IMR-90 (cell line): ENCODE measurements around the gene DPH6. TPM values are rescaled to one million over a fixed set of nuclear protein-coding genes. Genes with fewer than 3 reads are reported as not detected.
A peak's percentile ranks its signal among the peaks of the same experiment; 100 is the strongest.

ENCODE experiments used
- ATAC-seq: fragments of 200-7000 bp; cut with Tn5 transposase; 2 replicates; pipeline ENCODE4 v1.9.1; 2020; ENCODE audit warnings: low read depth, mild to moderate bottlenecking, moderate library complexity
- BruUV-seq: library from RNA; stranded (reverse); fragments of 400-500 nt; replicated peaks from 2 replicates; lab custom pipeline; 2021; lab: Mats Ljungman, UMichigan
- CTCF ChIA-PET: fragments of 300-600 bp; formaldehyde crosslinking; extraction: SDS; loops from one replicate; lab custom pipeline; 2021; ENCODE audit warnings: antibody characterized with exemption; lab: Yijun Ruan, JAX
- POLR2A ChIA-PET: fragments of 300-600 bp; sonication (Branson Sonifier 250); formaldehyde crosslinking; loops from one replicate; lab custom pipeline; 2022; ENCODE audit warnings: antibody characterized with exemption; ENCODE audit not compliant: unreplicated experiment; lab: Charles Lee
- DNase-seq: peaks from one replicate; pipeline ENCODE4 v3.0.0; 2013
- H2AFZ ChIP-seq: replicated peaks from 2 replicates; pipeline ENCODE3; 2013; ENCODE audit warnings: low read length, mild to moderate bottlenecking; ENCODE audit not compliant: poor library complexity
- H2AK5ac ChIP-seq: 2 replicates; pipeline ENCODE4 v1.6.1; 2013; ENCODE audit warnings: low read depth, low read length, inconsistent platforms
- H2AK9ac ChIP-seq: replicated peaks from 2 replicates; pipeline ENCODE3; 2013; ENCODE audit warnings: mild to moderate bottlenecking, low read depth, low read length, moderate library complexity; ENCODE audit not compliant: poor library complexity
- H2BK120ac ChIP-seq: 2 replicates; pipeline ENCODE4 v1.6.1; 2013; ENCODE audit warnings: low read depth, low read length, inconsistent platforms
- H2BK15ac ChIP-seq: 3 replicates; pipeline ENCODE4 v1.6.1; 2013; ENCODE audit warnings: low read depth, low read length, inconsistent platforms
- H2BK20ac ChIP-seq: 2 replicates; pipeline ENCODE4 v1.6.1; 2013; ENCODE audit warnings: low read depth, mild to moderate bottlenecking, inconsistent platforms, low read length, moderate library complexity
- H2BK5ac ChIP-seq: 2 replicates; pipeline ENCODE4 v1.6.1; 2013; ENCODE audit warnings: mild to moderate bottlenecking, low read depth, low read length, inconsistent platforms; ENCODE audit not compliant: poor library complexity, severe bottlenecking
- H3K14ac ChIP-seq: replicated peaks from 2 replicates; pipeline ENCODE4 v1.6.1; 2013; ENCODE audit warnings: low read depth, low read length, inconsistent platforms
- H3K18ac ChIP-seq: 2 replicates; pipeline ENCODE4 v1.6.1; 2013; ENCODE audit warnings: low read depth, low read length, control low read depth
- H3K23ac ChIP-seq: 2 replicates; pipeline ENCODE4 v1.6.1; 2013; ENCODE audit warnings: low read depth, low read length, inconsistent platforms
- H3K27ac ChIP-seq: 2 replicates; pipeline ENCODE4 v1.5.1; 2013; ENCODE audit warnings: mild to moderate bottlenecking, control low read depth, low read length; ENCODE audit not compliant: insufficient read depth
- H3K27me3 ChIP-seq: 2 replicates; pipeline ENCODE4 v1.6.1; 2013; ENCODE audit warnings: low read length; ENCODE audit not compliant: control insufficient read depth, insufficient read depth
- H3K36me3 ChIP-seq: 2 replicates; pipeline ENCODE4 v1.6.1; 2013; ENCODE audit warnings: low read length, mixed read lengths; ENCODE audit not compliant: control insufficient read depth, insufficient read depth
- H3K4ac ChIP-seq: 2 replicates; pipeline ENCODE4 v1.6.1; 2013; ENCODE audit warnings: low read depth, low read length, inconsistent platforms
- H3K4me1 ChIP-seq: 2 replicates; pipeline ENCODE4 v1.6.1; 2013; ENCODE audit warnings: low read length, mixed read lengths; ENCODE audit not compliant: control insufficient read depth, insufficient read depth
- H3K4me2 ChIP-seq: 2 replicates; pipeline ENCODE4 v1.6.1; 2013; ENCODE audit warnings: low read depth, mild to moderate bottlenecking, control low read depth, low read length, moderate library complexity
- H3K4me3 ChIP-seq: 2 replicates; pipeline ENCODE4 v1.5.1; 2013; ENCODE audit warnings: low read depth, mild to moderate bottlenecking, control low read depth, low read length, moderate library complexity; ENCODE audit not compliant: insufficient read depth
- H3K56ac ChIP-seq: 2 replicates; pipeline ENCODE4 v1.6.1; 2013; ENCODE audit warnings: low read length, inconsistent platforms; ENCODE audit not compliant: insufficient read depth; ENCODE audit errors: extremely low read depth
- H3K79me1 ChIP-seq, 2 experiments: 2 replicates each; pipeline ENCODE4 v1.6.1; 2013; ENCODE audit warnings: low read length in 2 of 2, inconsistent platforms in 1 of 2, low read depth in 1 of 2
- H3K9ac ChIP-seq: 2 replicates; pipeline ENCODE4 v1.6.1; 2013; ENCODE audit warnings: low read depth, low read length, control low read depth
- H3K9me1 ChIP-seq: 2 replicates; pipeline ENCODE4 v1.6.1; 2013; ENCODE audit warnings: low read length, inconsistent platforms; ENCODE audit not compliant: insufficient read depth
- H3K9me3 ChIP-seq: 2 replicates; pipeline ENCODE4 v1.6.1; 2013; ENCODE audit warnings: low read length; ENCODE audit not compliant: control insufficient read depth, insufficient read depth
- H4K20me1 ChIP-seq: 2 replicates; pipeline ENCODE4 v1.6.1; 2013; ENCODE audit warnings: low read length, inconsistent platforms; ENCODE audit not compliant: insufficient read depth
- H4K5ac ChIP-seq: 2 replicates; pipeline ENCODE4 v1.6.1; 2013; ENCODE audit warnings: mild to moderate bottlenecking, low read depth, low read length, control low read depth
- H4K8ac ChIP-seq, 2 experiments: 2 replicates each; pipeline ENCODE4 v1.6.1; 2013; ENCODE audit warnings: low read depth in 2 of 2, low read length in 2 of 2, control low read depth in 1 of 2, inconsistent platforms in 1 of 2
- H4K91ac ChIP-seq: 2 replicates; pipeline ENCODE4 v1.6.1; 2013; ENCODE audit warnings: low read depth, low read length, inconsistent platforms; ENCODE audit not compliant: insufficient read depth
- BHLHE40 ChIP-seq: fragments of 150-350 bp; IDR thresholded peaks from 2 replicates; pipeline ENCODE4 v1.6.1; 2016; ENCODE audit warnings: mild to moderate bottlenecking, low read depth, low read length
- CEBPB ChIP-seq: IDR thresholded peaks from 2 replicates; pipeline ENCODE4 v1.6.1; 2012; ENCODE audit warnings: low read depth, low read length, improper control_type of control experiment
- CHD1 ChIP-seq: IDR thresholded peaks from 2 replicates; pipeline ENCODE4 v1.6.1; 2012; ENCODE audit warnings: low read depth, low read length, improper control_type of control experiment
- CTCF ChIP-seq: conservative IDR thresholded peaks from 2 replicates; pipeline ENCODE4 v1.5.1; 2012; ENCODE audit warnings: mild to moderate bottlenecking, low read depth, low read length, improper control_type of control experiment
- ELK1 ChIP-seq: fragments of 150-350 bp; IDR thresholded peaks from 2 replicates; pipeline ENCODE4 v1.6.1; 2016; ENCODE audit warnings: low read depth, mild to moderate bottlenecking, low read length, moderate library complexity, borderline replicate concordance
- MAFK ChIP-seq: IDR thresholded peaks from 2 replicates; pipeline ENCODE4 v1.6.1; 2012; ENCODE audit warnings: low read depth, low read length, improper control_type of control experiment
- MXI1 ChIP-seq: IDR thresholded peaks from 2 replicates; pipeline ENCODE4 v1.6.1; 2012; ENCODE audit warnings: low read depth, mild to moderate bottlenecking, low read length, moderate library complexity, borderline replicate concordance
- POLR2A ChIP-seq: IDR thresholded peaks from 2 replicates; pipeline ENCODE4 v1.6.1; 2012; ENCODE audit warnings: mild to moderate bottlenecking, low read depth, low read length
- RAD21 ChIP-seq: IDR thresholded peaks from 2 replicates; pipeline ENCODE4 v1.6.1; 2012; ENCODE audit warnings: low read length, improper control_type of control experiment
- RCOR1 ChIP-seq: IDR thresholded peaks from 2 replicates; pipeline ENCODE4 v1.6.1; 2012; ENCODE audit warnings: mild to moderate bottlenecking, low read length, improper control_type of control experiment; ENCODE audit not compliant: insufficient replicate concordance
- SMC3 ChIP-seq: fragments of 150-350 bp; IDR thresholded peaks from 2 replicates; pipeline ENCODE4 v1.6.1; 2016; ENCODE audit warnings: low read depth, mild to moderate bottlenecking, antibody characterized with exemption, low read length, moderate library complexity
- USF2 ChIP-seq: fragments of 150-350 bp; IDR thresholded peaks from 2 replicates; pipeline ENCODE4 v1.6.1; 2017; ENCODE audit warnings: mild to moderate bottlenecking, antibody characterized with exemption, low read length, low read depth
- WGBS, 2 experiments: methylation state at CpG; one replicate each; pipeline versions ENCODE4 v1.1.5 to v1.1.7; 2013; ENCODE audit warnings: missing lambda C conversion rate in 2 of 2; ENCODE audit not compliant: insufficient read length in 1 of 2; ENCODE audit errors: extremely low coverage in 2 of 2; 5-methylcytosine and 5-hydroxymethylcytosine counted together
- dilution Hi-C: fragments of 300-500 bp; cut with HindIII; formaldehyde crosslinking; loops from one replicate; pipeline ENCODE4 v1.14.3; 2018; ENCODE audit warnings: low sequenced_read_pairs; ENCODE audit not compliant: unreplicated experiment
- in situ Hi-C: fragments of 300-500 bp; cut with MboI; formaldehyde crosslinking; loops from 3 replicates; pipeline ENCODE4 v1.14.3; 2019; ENCODE audit warnings: low sequenced_read_pairs, inconsistent platforms, mixed read lengths
- intact Hi-C: fragments of 100-400 bp; cut with micrococcal nuclease; formaldehyde crosslinking; loops from 2 replicates; pipeline ENCODE4 v1.10.0; 2022
- polyA plus RNA-seq, 3 experiments: library from polyadenylated mRNA; depleted of rRNA; stranded (reverse); fragments of >200 nt; gene quantifications; 2 replicates each; pipeline ENCODE4 v1.2.3, GENCODE V29; 2012; ENCODE audit warnings: low replicate concordance in 1 of 3
- total RNA-seq: library from RNA; depleted of rRNA; stranded (reverse); fragments of >200 nt; gene quantifications from 2 replicates; pipeline ENCODE4 v1.2.3, GENCODE V29; 2012

DPH6 gene
- total and polyA plus RNA-seq, 2 of the 4 experiments (the other 2 are of a cell fraction) = 6.1 to 8.1 TPM

- H3K27me3 ChIP-seq = no peaks in the 10 kb centered on the region
- H4K5ac ChIP-seq = 0 out of 2 replicates have a peak overlapping the region, but pooled peaks have one; percentile 2
- ChIA-PET POLR2A (no interaction called here), CTCF (interaction anchor here (1.1 kb wide), 1 partner anchor 1640 kb away, joined by 3 read pairs; no protein-coding TSS in a partner anchor)
- no peak overlapping the region; the same call in 1 of the 2 replicates for H2BK120ac ChIP-seq
- H4K20me1 ChIP-seq = no peaks in the 10 kb centered on the region
- no peak overlapping the region for H2AK9ac ChIP-seq
- no peaks in the 10 kb centered on the region for H3K4me1 ChIP-seq
- no peak overlapping the region for H3K14ac ChIP-seq
- H2BK15ac ChIP-seq = no peak overlapping the region
- H2BK5ac ChIP-seq = no peak overlapping the region
- H3K4me3 ChIP-seq = no peak overlapping the region
- DNase-seq (no peak), ATAC-seq (no peak)
- dilution Hi-C loops = no loop called here
- H3K23ac ChIP-seq = no peak overlapping the region
- no peaks in the 10 kb centered on the region for H3K9me3 ChIP-seq
- no peak overlapping the region for H3K9ac ChIP-seq
- H4K8ac ChIP-seq = no peak overlapping the region
- H4K91ac ChIP-seq = no peak overlapping the region
- in situ Hi-C loops = no loop called here
- H2AFZ ChIP-seq = no peak overlapping the region
- TF ChIP-seq CEBPB (no peak), CHD1 (no peak), MAFK (no peak), RCOR1 (no peak), BHLHE40 (no peak), ELK1 (no peak), CTCF (no peak), SMC3 (no peak), RAD21 (no peak), MXI1 (no peak), POLR2A (no peak), USF2 (no peak)
- H2BK20ac ChIP-seq = no peak overlapping the region
- no peaks in the 10 kb centered on the region; a peak in 1 of 4 replicates for H3K79me1 ChIP-seq
- intact Hi-C loops = no loop called here
- peak overlapping the region; percentile 47; the same call in 1 of the 2 replicates for H3K18ac ChIP-seq
- no TSS peak for BruUV-seq
- no CpG with 5 or more reads among the region's 5 CpGs for WGBS, 2 experiments
- no peak overlapping the region for H3K4ac ChIP-seq
- no peak overlapping the region for H3K4me2 ChIP-seq
- H3K27ac ChIP-seq = no peak overlapping the region
- H3K36me3 ChIP-seq = no peaks in the 10 kb centered on the region
- H3K9me1 ChIP-seq = 0 out of 2 replicates have a peak, but pooled peaks cover 2% of the 10 kb centered on the region
- H2AK5ac ChIP-seq = no peak overlapping the region
- H3K56ac ChIP-seq = no peak overlapping the region
Observed at GRCh38 chr15:35506272-35506870, 39.6 kb downstream of the DPH6 start.
